Right cardiac atrium (tissue), 5 donors: Measurements from ENCODE around the gene SERPINA1. TPM values are rescaled to one million over a fixed set of nuclear protein-coding genes. Genes with fewer than 3 reads are reported as not detected.

ENCODE experiments used
- ATAC-seq, 2 donors: fragments of 200-7000 bp; cut with Tn5 transposase; one replicate each; pipeline versions ENCODE4 v1.8.0 to v1.9.1; 2020; ENCODE audit warnings: moderate library complexity in 2 of 2, mild to moderate bottlenecking in 1 of 2
- DNase-seq, 3 donors: peaks; one replicate each; pipeline ENCODE4 v3.0.0-alpha.2; 2020
- H3K27ac ChIP-seq: one replicate; pipeline ENCODE4 v1.5.1; 2013; ENCODE audit warnings: mild to moderate bottlenecking, low read length, control low read depth, moderate library complexity
- H3K27me3 ChIP-seq: one replicate; pipeline ENCODE4 v1.6.1; 2013; ENCODE audit not compliant: control insufficient read depth, insufficient read depth
- H3K4me1 ChIP-seq: one replicate; pipeline ENCODE4 v1.6.1; 2013; ENCODE audit warnings: low read length; ENCODE audit not compliant: control insufficient read depth, insufficient read depth
- H3K4me3 ChIP-seq: one replicate; pipeline ENCODE4 v1.5.1; 2013; ENCODE audit warnings: low read length, control low read depth
- H3K9me3 ChIP-seq: one replicate; pipeline ENCODE4 v1.6.1; 2013; ENCODE audit warnings: low read length; ENCODE audit not compliant: control insufficient read depth
- WGBS: extraction: QIAGEN DNeasy Blood & Tissue Kit; methylation state at CpG from one replicate; pipeline ENCODE4 v1.1.7; 2013; 5-methylcytosine and 5-hydroxymethylcytosine counted together
- intact Hi-C, 4 donors: fragments of 100-400 bp; cut with DNase I; formaldehyde crosslinking; loops; one replicate each; pipeline versions ENCODE4 v1.11.0 to v1.14.0; 2022 to 2023
- polyA plus RNA-seq: library from polyadenylated mRNA; stranded (reverse); fragments of 200-250 nt; gene quantifications from one replicate; pipeline ENCODE4 v1.2.3, GENCODE V29; 2013
- total RNA-seq, 4 donors: library from RNA; stranded (reverse); fragmentation: NEBNext Ultra II Directional; extraction: Animal tissue kit (Norgen Biotek cat#: 25700); gene quantifications; one replicate each; pipeline ENCODE4 v1.2.1, GENCODE V29; 2021
- donor health status: healthy with polysubstance abuse.
- donor health status: DM: no; HTN: yes; CAD: no.
- donor health status: DM: no; HTN: no; CAD: no.
- donor health status: DM: no; HTN: yes; CAD: no; lungs with severe emphysema.
- donor health status: DM: yes; HTN: yes; CAD: no.

The SERPINA1 gene
- total and polyA plus RNA-seq, 5 donors = 2.0 to 10.3 (median 7.8) TPM

DNA sequence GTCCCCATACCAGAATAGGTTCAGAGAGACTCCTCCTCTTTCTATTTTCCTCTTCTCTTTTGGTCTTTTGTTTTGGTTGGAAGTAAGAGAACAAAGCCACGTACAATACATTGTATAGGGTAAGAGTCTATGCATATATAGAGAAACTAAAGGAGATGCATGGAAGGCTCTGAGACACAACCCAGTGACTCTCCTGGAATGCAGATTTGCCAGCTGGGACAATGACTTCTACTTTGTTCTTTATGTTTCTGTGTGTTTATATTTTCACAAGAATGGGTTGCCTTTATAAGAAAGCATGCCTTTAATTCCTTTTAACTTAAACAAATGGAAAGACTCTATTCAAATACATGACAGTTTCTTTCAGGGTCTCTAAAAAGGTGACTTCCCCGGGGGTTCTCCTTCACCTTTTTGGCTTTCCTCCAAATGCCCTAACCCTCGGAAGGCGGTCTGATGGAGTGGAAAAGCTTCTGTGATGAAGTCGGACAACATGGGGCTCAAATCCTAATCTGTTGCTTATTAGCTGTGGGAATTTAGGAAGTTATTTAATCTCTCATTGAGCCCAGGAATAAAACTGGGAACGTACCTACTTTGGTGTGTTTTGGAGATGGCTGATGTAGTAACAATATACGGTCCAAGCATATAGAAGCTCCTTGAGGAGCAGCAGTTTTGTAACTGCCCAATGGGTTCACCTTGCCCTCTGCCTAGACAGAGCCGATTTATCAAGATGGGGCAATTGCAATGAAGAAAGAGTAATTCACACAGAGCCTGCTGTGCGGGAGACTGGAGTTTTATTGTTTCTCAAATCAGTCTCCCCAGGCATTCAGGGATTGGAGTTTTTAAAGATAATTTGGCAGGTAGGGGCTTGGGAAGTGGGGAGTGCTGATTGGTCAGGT lies 9.1 kb upstream of the SERPINA1 start:
- intact Hi-C loops = no loop called here

DNA sequence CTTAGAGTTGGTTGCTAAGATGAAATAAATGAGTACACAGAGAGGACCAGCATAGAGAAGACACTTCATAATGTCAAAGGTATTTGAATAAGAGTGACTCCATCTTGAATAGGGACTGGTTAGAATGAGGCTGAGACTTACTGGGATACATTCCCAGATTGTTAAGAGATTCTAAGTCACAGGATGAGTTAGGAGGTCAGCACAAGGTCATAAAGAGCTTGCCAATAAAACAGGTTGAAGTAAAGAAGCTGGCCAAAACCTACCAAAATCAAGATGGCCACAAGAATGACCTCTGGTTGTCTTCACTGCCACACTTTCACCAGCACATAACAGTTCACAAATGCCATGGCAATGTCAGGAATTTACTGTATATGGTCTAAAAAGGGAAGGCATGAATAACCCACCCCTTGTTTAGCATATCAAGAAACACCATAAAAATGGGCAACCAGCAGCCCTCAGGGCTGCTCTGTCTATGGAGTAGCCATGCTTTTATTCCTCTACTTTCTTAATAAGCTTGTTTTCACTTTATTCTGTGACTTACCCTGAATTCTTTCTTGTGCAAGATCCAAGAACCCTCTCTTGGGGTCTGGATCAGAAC lies 8.3 kb upstream of the SERPINA1 start:
- Histone ChIP-seq H3K4me3 (no peak overlapping the region), H3K4me1 (no peaks in the 10 kb centered on the region), H3K9me3 (no peaks in the 10 kb centered on the region), H3K27ac (no peak overlapping the region), H3K27me3 (no peaks in the 10 kb centered on the region)
- no peak for DNase-seq
- no peak for ATAC-seq
- intact Hi-C loops = no loop called here

More for the DNA sequence above, 9.1 kb upstream of the SERPINA1 start:
- 43% methylated on average over 9 of the region's 9 CpGs for WGBS
- Histone ChIP-seq H3K9me3 (no peaks in the 10 kb centered on the region), H3K4me3 (no peak overlapping the region), H3K4me1 (no peaks in the 10 kb centered on the region), H3K27me3 (no peaks in the 10 kb centered on the region), H3K27ac (no peak overlapping the region)
- no peak for DNase-seq
- no peak for ATAC-seq

DNA sequence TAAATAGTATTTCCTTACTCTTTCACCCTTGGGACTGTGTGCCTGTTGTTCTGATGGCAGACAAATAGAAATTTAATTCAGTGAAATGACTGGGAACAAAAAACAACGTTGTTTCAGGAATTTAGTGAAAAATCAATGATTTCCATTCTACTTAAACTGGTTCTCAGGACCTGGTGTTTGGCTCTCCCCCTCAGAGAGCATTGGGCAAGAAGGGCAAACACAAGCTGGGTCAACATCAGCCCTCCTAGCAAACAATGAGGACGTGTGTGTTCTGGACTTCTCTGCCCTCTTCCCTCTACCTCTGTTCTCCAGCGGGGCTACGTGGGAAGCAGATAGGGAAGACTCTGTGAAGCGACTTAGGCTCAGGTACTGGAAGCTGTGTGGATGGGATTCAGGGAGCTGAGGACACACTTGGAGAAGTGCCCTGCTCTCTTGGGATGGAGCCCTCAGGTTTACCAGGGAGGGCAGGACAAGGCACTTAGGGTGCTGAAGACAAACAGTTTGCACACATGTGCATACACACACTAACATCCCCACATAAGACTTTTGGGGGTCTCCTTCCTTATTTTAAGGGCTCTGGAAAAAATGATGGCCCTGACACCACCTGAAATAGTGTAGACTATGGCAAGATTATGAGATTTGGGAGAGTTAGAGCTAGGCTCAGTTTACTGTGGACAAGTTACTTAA lies 7.6 kb upstream of the SERPINA1 start:
- no peaks in the 10 kb centered on the region for H3K27me3 ChIP-seq
- intact Hi-C loops = no loop called here
- H3K27ac ChIP-seq = no peak overlapping the region
- H3K4me3 ChIP-seq = no peak overlapping the region
- DNase-seq (no peak), ATAC-seq (no peak)
- H3K4me1 ChIP-seq = no peaks in the 10 kb centered on the region
- no peaks in the 10 kb centered on the region for H3K9me3 ChIP-seq
- 66% methylated on average over 5 of the region's 5 CpGs for WGBS

DNA sequence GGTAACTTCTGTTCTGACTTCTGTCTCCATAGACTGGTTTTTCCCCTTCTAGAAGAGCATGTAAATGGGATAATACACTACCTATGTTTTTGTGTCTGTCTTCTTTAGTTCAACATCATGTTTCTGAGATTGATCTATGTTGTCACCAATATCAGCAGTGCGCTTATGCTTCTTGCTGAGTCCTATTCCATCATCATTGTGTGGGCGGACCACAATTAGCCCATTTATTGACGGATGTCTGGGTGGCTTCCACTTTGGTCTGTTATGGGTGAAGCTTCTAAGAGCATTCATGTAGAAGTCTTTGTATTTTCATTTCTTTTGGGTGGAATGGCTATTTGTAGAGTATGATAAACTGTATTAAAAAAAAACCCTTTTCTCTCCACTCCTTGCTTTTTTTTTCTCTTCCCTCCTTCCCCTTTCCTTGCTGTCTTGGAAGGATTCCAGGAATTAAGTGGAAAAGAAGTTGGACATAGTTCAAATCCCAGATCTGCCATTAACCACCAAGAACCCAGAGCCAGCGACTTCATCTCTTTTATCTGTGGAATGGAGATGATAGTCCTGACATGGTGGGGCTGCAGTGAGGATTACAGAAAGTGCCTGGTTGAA lies 7.0 kb upstream of the SERPINA1 start:
- Histone ChIP-seq H3K27ac (no peak overlapping the region), H3K27me3 (no peaks in the 10 kb centered on the region), H3K4me3 (no peak overlapping the region), H3K4me1 (no peaks in the 10 kb centered on the region), H3K9me3 (no peaks in the 10 kb centered on the region)
- ATAC-seq (no peak), DNase-seq (no peak)
- intact Hi-C loops = no loop called here
- 61% methylated on average over 4 of the region's 4 CpGs for WGBS

DNA sequence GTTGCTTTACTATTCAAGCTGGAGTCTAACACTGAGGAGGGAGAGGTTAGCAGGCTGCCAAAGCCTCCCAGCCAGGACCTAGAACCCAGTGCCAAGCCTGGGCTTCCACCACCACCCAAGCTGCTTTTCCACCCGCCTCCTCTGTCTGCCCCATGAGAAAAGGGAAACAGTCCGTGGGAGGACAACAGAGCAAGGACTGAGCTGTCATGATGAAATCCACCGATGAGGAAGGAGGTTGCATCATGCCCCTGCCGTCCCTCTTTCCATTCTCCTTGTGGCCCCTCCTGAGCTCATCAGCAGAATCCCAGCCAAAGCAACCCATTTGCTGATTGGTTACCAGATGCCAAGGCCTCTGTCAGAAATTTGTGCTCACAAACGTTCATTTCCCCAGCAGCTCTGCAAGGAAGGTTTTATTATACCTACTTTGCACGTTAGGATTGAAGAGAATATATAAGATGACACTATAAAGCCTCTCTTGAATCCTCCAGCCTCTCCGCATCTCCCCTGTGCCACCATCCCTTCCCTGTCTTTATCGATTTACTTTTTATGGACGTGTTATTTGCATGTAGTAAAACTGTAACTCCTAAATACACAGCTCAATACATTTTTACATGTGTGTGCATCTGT lies 6.3 kb upstream of the SERPINA1 start:
- intact Hi-C loops = no loop called here
- 49% methylated on average over 9 of the region's 9 CpGs for WGBS
- no peaks in the 10 kb centered on the region for H3K27me3 ChIP-seq
- DNase-seq (peak; percentile 58 to 75 (median 68)), ATAC-seq (peak; percentile 53 to 73)
- H3K27ac ChIP-seq = no peak overlapping the region
- H3K4me3 ChIP-seq = no peak overlapping the region
- H3K4me1 ChIP-seq = no peaks in the 10 kb centered on the region
- H3K9me3 ChIP-seq = no peaks in the 10 kb centered on the region

DNA sequence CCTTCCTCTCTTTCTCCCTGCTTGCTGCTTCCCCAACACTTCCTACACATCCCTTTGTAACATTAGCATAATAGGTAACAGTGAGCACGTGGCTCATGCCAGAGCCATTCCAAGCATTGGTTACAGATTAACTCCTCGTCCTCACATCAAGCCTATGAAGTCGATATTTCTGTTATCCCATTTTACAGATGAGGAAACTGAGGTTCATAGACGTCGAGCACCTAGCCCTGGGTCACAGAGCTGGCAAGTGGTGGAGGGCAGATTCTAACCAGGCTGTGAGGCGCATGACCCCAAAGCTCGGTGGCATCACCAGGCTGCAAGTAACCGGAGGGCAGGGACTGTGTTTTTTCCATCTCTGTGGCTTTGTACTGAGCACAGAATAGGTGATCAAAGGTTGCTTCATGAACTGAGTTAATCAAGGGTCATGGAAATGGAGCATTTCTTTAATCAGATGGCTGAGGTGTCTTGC lies 5.7 kb upstream of the SERPINA1 start:
- intact Hi-C loops = no loop called here
- DNase-seq = no peak
- no peak overlapping the region for H3K4me3 ChIP-seq
- ATAC-seq = no peak
- no peaks in the 10 kb centered on the region for H3K27me3 ChIP-seq
- WGBS = 80% methylated on average over 8 of the region's 8 CpGs
- no peak overlapping the region for H3K27ac ChIP-seq
- H3K9me3 ChIP-seq = no peaks in the 10 kb centered on the region
- H3K4me1 ChIP-seq = no peaks in the 10 kb centered on the region

DNA sequence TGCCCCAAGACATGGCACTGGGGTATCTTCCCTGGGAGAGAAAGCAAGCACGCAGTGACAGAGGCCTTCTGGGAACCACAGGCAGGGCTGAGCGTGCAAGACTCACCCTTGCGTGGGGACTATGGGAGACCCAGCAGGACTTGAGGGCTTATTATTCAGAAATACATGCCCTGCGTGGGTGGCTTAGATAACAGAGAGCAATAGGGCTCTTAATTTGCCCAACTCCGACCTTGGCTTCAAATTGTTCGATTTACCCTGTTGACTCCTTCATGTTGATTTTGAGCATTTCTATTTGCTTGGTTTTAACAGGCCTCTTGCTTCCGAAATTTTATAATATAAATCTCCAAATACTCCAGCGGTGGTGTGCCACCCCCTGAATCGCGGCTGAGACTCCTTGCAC lies 5.1 kb upstream of the SERPINA1 start:
- DNase-seq (no peak), ATAC-seq (no peak)
- H3K4me1 ChIP-seq = no peaks in the 10 kb centered on the region
- no peak overlapping the region for H3K4me3 ChIP-seq
- H3K27ac ChIP-seq = no peak overlapping the region
- no peaks in the 10 kb centered on the region for H3K27me3 ChIP-seq
- H3K9me3 ChIP-seq = no peaks in the 10 kb centered on the region
- WGBS = 92% methylated on average over 10 of the region's 10 CpGs
- intact Hi-C loops = no loop called here

DNA sequence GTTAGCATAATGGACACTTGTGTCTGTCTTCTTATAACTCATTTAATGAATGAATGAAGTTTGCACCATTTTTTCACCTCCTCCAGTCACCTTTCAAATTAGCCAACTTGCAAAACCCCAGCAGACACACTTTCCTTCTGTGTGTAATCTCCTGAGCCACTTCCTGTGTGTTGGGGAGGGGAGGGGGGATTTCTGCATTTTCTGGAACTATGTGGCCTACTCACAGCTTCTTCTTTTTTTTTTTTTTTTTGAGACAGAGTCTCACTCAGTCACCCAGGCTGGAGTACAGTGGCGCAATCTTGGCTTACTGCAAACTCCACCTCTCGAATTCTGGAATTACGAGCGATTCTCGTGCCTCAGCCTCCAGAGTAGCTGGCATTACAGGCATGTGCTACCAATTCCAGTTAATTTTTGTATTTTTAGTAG lies 4.1 kb upstream of the SERPINA1 start:
- Histone ChIP-seq H3K27me3 (no peaks in the 10 kb centered on the region), H3K9me3 (no peaks in the 10 kb centered on the region), H3K4me1 (no peaks in the 10 kb centered on the region), H3K27ac (no peak overlapping the region), H3K4me3 (no peak overlapping the region)
- DNase-seq (peak in 2 of 3 donors; percentile 41 to 65), ATAC-seq (peak; percentile 42)
- intact Hi-C loops = no loop called here
- WGBS = 65% methylated on average over 5 of the region's 5 CpGs

DNA sequence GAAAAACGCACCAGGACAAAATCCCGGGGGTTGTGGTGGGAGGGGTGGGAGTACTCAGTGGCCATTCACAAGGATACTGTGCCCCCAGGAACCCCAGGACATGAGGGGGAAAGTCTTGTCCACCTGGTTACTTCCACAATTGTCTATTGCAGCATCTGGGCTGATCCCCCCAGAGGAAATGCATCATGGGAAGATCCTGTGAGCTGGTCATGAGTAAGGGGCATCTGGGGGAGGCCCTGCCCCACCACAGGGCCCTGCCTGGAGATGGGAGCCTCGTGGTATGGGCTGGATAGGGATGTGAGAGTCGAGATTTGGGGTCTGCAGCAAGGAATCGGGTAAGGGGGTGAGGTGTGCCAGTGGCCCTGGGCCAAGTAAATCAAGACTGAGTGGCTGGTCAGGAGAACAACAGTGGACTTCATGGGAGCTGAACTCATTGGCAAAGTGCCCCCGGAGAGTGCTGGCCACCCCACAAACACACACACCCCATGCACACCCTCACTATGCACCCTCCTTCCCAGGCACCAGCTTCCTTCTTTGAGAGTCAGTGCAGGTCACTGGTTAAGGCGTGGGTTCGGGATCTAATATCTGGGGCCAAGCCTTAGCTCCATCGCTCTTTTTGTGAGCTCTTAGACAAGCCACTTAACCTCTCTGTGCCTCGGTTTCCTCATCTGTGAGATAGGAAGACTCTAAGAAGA lies 3.0 kb upstream of the SERPINA1 start:
- Histone ChIP-seq H3K9me3 (no peaks in the 10 kb centered on the region), H3K4me1 (no peaks in the 10 kb centered on the region), H3K27ac (no peak overlapping the region), H3K27me3 (no peaks in the 10 kb centered on the region), H3K4me3 (no peak overlapping the region)
- ATAC-seq (no peak), DNase-seq (no peak)
- 75% methylated on average over 10 of the region's 10 CpGs for WGBS
- intact Hi-C loops = no loop called here

DNA sequence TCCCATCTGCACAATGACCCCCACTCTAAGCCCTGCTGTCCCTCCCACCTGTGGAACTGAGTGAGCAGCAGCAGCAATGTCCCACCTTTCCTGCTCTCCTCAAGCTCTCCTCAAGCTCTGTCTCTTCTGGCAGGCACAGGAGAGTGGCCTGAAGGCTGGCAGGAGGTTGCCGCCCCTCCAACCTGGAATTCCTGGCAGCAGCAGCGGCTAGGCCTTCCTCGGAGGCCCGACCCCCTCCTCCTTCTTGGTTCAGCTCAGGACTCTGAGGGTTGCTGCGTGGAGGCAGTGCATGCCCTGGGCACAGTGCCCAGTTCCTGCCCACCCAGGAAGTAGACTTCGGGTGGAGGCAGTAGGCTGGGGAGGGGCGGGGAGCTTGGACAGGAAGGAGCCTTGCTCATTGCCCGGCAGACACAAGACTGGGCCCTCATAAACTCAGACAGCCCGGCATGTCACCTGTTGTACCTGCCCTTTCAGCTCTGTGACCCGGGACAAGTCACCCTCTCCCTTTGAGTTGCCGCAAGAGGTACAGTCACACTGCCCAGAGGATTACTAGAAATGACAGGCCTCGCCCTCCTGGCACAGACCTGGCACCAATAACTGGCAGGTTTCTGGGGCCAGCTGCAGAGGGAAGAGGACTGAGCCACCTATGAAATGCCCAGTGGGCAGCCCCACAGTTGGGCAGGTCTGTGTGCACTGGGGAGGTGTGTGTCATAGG lies 2.1 kb upstream of the SERPINA1 start:
- 45% methylated on average over 12 of the region's 12 CpGs for WGBS
- no peaks in the 10 kb centered on the region for H3K27me3 ChIP-seq
- peak; percentile 52 to 66 for ATAC-seq
- no peak overlapping the region for H3K4me3 ChIP-seq
- peak; percentile 55 to 88 (median 82) for DNase-seq
- intact Hi-C loops = no loop called here
- H3K4me1 ChIP-seq = no peaks in the 10 kb centered on the region
- no peak overlapping the region for H3K27ac ChIP-seq
- H3K9me3 ChIP-seq = no peaks in the 10 kb centered on the region
